Lower lobe of right lung (tissue), 2 donors: ENCODE results near the gene MIDN. TPM values are rescaled to one million over a fixed set of nuclear protein-coding genes. Genes with fewer than 3 reads are reported as not detected.

Source experiments
- ATAC-seq, 2 donors: fragments of 200-7000 bp; cut with Tn5 transposase; one replicate each; pipeline ENCODE4 v1.9.1; 2020 to 2022; ENCODE audit warnings: mild to moderate bottlenecking in 2 of 2, moderate library complexity in 2 of 2
- DNase-seq: peaks from one replicate; pipeline ENCODE4 v3.0.0-alpha.2; 2020
- H3K27ac ChIP-seq: fragments of 200-600 bp; one replicate; pipeline ENCODE4 v1.8.0; 2022
- H3K27me3 ChIP-seq: fragments of 200-600 bp; one replicate; pipeline ENCODE4 v1.8.0; 2022; ENCODE audit warnings: low read depth
- H3K36me3 ChIP-seq: fragments of 200-600 bp; one replicate; pipeline ENCODE4 v1.8.0; 2022; ENCODE audit warnings: mild to moderate bottlenecking
- H3K4me1 ChIP-seq: fragments of 200-600 bp; one replicate; pipeline ENCODE4 v1.8.0; 2022
- H3K4me3 ChIP-seq: fragments of 200-600 bp; one replicate; pipeline ENCODE4 v1.8.0; 2022; ENCODE audit warnings: mild to moderate bottlenecking
- H3K9me3 ChIP-seq: fragments of 200-600 bp; one replicate; pipeline ENCODE4 v1.8.0; 2022
- CTCF ChIP-seq: fragments of 200-600 bp; IDR thresholded peaks from one replicate; pipeline ENCODE4 v1.8.0; 2022; ENCODE audit warnings: antibody characterized with exemption, mild to moderate bottlenecking
- intact Hi-C: fragments of 100-400 bp; cut with DNase I; formaldehyde crosslinking; loops from one replicate; pipeline ENCODE4 v1.11.0; 2022
- total RNA-seq: library from RNA; stranded (reverse); fragmentation: NEBNext Ultra II Directional; extraction: Animal tissue kit (Norgen Biotek cat#: 25700); gene quantifications from one replicate; pipeline ENCODE4 v1.2.1, GENCODE V29; 2021
- donor health status: DM: no; HTN: yes; CAD: no; lungs with severe emphysema.

Gene MIDN
- total RNA-seq, 1 donor from 2014 or later: 76.3 TPM

GRCh38 chr19:1229924-1230782 lies 18.2 kb upstream of the MIDN start:
- no peak for ATAC-seq
- Histone ChIP-seq H3K4me1 (peaks cover 24% of the 10 kb centered on the region), H3K4me3 (no peak overlapping the region), H3K27ac (no peak overlapping the region), H3K36me3 (peaks cover 31% of the 10 kb centered on the region), H3K9me3 (no peaks in the 10 kb centered on the region), H3K27me3 (no peaks in the 10 kb centered on the region)
- intact Hi-C loops: no loop called here
- DNase-seq: no peak
- no peak for TF ChIP-seq CTCF

DNA sequence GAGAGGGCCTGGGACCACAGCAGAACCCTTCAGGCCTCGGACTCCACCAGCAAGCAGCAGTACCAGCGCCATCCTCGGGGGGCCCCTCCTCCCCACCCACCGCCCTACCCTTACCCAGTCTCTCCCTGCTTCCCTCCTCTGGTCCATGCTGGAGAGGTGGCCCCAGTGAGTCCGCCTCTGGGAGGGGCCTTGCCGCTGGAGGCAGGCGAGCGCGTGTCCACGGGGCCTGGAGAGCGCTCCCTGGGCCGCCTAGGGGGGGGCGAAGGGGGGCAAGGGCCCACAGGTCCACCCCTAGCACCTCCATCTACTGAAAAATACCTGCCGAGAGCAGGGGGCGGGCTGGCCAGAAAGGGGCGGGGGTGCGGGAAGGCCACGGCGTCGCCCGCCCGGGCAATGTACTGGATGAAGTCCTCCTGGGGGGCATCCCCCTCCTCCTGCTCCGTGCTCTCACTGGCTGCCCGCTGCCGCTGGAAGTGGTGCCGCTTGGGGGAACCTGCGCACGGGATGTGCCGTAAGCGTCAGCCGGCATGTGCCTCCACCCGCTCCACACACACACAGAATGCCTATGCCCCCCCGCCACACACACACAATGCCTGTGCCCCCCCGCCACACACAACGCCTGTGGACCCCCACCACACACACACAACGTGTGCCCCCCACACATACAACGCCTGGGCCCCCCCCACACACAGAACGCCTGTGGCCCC lies 17.4 kb upstream of the MIDN start:
- intact Hi-C loops: no loop called here
- no peak for DNase-seq
- H3K4me1 ChIP-seq: peaks cover 24% of the 10 kb centered on the region
- no peak overlapping the region for H3K4me3 ChIP-seq
- ATAC-seq: no peak
- no peak overlapping the region for H3K27ac ChIP-seq
- no peak for TF ChIP-seq CTCF
- peaks cover under 1% of the 10 kb centered on the region for H3K27me3 ChIP-seq
- no peaks in the 10 kb centered on the region for H3K9me3 ChIP-seq
- H3K36me3 ChIP-seq: peaks cover 23% of the 10 kb centered on the region

GRCh38 chr19:1231729-1232637 lies 16.4 kb upstream of the MIDN start:
- no peak overlapping the region for H3K4me3 ChIP-seq
- ATAC-seq: peak; percentile 43 to 54
- DNase-seq: no peak
- TF ChIP-seq CTCF: no peak
- H3K27me3 ChIP-seq: peaks cover 6% of the 10 kb centered on the region
- H3K9me3 ChIP-seq: no peaks in the 10 kb centered on the region
- H3K4me1 ChIP-seq: peaks cover 26% of the 10 kb centered on the region
- intact Hi-C loops: no loop called here
- H3K36me3 ChIP-seq: peaks cover 12% of the 10 kb centered on the region
- H3K27ac ChIP-seq: peak overlapping the region; percentile 41

GRCh38 chr19:1232652-1233072 lies 15.7 kb upstream of the MIDN start:
- Histone ChIP-seq H3K27ac (peak overlapping the region; percentile 41), H3K4me1 (peaks cover 32% of the 10 kb centered on the region), H3K4me3 (no peak overlapping the region), H3K27me3 (peaks cover 9% of the 10 kb centered on the region), H3K9me3 (no peaks in the 10 kb centered on the region), H3K36me3 (peaks cover 6% of the 10 kb centered on the region)
- DNase-seq (no peak), ATAC-seq (peak; percentile 16 to 17)
- intact Hi-C loops: no loop called here
- no peak for TF ChIP-seq CTCF

GRCh38 chr19:1233115-1233667 lies 15.2 kb upstream of the MIDN start:
- Histone ChIP-seq H3K27ac (no peak overlapping the region), H3K4me1 (peaks cover 34% of the 10 kb centered on the region), H3K27me3 (peaks cover 9% of the 10 kb centered on the region), H3K9me3 (no peaks in the 10 kb centered on the region), H3K4me3 (no peak overlapping the region), H3K36me3 (peaks cover under 1% of the 10 kb centered on the region)
- no peak for TF ChIP-seq CTCF
- ATAC-seq (peak; percentile 14 to 17), DNase-seq (peak; percentile 76)
- intact Hi-C loops: no loop called here
